DMS53 treated with DMSO at 0.1 percent for 48 hours (cell line): ENCODE measurements around the gene LGMN.

Experiments used
- DNase-seq: peaks from one replicate; lab custom pipeline; 2025; ENCODE audit not compliant: unreplicated experiment; lab: John Stamatoyannopoulos, UW

LGMN gene

DNA sequence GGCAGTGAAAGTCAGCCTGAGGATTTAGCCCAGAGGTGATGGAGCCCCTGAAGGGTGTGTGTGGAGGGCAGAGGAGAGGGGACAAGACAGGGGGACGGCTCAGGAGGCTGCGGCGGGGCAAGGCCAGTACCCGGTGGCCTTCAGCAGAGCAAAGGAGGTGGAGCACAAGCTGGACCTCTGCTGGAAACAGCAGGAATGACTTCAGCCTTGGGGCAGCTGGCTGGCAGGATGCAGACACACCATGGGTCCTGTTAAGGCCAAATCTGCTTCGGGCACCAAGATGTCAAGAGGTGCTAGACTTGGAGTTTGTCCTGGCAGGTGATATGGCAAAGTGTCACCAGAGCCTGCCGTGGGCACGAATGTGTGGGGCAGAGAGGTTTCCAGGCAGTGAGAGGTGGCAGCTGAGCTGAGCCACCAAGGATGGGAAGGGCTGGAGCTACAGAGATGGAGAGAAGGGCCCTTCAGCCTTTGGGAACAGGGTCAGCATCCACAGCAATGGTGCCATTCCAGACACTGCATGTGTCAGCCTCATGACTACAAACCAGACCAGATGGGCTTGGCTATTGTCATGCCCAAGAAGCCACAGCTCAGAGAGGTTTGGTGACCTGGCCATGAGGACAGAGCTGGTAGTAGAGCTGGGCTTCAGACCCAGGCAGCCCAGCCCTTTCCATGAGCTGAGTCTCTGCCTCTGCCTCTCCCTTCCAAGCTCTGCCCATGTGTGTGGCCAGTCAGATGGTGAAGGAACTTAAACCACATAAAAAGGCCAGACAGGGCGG is 91.9 kb downstream of the LGMN start:
- no peak for DNase-seq

DNA sequence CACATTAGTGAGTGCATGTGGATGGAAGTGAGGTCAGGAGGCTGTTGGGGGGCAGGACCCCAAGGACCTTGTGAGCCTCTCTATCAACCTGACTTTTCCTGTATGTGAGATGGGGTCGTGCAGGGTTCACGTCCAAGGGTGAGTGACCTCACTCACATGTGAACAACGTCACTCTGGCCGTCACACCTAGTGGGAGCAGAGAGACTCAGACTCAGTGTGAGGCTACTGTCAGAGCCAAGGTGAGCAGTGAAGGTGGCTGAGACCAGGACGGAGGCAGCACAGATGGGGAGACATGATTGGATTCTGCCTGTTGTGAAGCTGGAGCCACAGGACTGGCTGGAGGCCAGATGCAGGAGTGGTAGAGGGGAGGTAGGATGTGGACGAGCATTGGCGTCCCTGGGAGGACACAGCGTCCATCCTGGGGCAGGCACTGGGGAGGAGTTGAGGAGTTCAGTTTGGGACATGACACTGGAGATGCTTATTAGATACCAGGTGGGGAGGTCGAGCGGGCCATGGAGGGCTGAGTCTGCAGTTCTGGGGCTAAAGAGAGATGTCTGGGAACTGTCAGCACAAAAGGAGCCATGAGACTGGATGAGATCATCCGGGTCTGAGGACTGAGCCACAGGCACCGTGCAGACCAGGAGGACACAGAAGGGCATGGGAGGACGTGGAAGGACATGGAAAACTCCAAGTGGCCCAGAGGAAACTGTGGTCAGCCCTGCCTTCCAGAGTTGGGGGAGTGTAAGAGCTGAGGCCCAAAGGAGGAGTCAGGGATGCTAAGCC is 92.8 kb downstream of the LGMN start:
- no peak for DNase-seq

DNA sequence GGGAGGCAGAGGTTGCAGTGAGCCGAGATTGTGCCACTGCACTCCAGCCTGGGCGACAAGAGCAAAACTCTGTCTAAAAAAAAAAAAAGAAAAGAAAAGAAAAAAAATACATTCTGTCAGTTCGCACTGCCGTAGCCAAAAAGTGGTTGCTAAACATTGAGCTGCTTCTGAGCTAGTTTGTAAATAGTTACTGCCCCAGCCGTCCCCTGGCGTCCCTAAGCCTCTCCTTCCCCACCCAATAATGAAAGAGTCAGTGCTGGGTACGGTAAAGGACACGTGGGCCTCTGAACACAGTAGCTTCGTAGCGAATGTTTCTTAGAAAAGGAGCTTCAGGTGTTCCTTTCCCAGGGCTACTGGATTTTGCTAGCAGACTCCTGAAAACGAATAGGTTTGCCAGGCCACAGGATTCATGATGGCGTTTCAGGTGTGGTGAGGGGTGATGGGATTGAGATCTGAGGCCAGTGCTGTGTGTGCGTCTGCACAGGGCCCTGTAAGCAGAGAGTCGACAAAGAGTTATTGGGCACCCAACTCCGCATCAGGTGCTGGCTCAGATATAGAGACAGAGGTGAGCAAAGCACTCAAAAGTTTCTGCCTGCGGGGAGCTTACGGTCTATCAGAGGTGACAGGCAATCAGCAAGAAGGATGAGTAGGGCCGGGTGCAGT is 94.1 kb downstream of the LGMN start:
- DNase-seq: no peak
